ENCODE results near the gene ANXA5.
"Not testable (repeated sequence)": the region's sequence is repeated elsewhere in the genome, so short reads cannot be mapped to it uniquely, and the experiment has no call there.

DNA sequence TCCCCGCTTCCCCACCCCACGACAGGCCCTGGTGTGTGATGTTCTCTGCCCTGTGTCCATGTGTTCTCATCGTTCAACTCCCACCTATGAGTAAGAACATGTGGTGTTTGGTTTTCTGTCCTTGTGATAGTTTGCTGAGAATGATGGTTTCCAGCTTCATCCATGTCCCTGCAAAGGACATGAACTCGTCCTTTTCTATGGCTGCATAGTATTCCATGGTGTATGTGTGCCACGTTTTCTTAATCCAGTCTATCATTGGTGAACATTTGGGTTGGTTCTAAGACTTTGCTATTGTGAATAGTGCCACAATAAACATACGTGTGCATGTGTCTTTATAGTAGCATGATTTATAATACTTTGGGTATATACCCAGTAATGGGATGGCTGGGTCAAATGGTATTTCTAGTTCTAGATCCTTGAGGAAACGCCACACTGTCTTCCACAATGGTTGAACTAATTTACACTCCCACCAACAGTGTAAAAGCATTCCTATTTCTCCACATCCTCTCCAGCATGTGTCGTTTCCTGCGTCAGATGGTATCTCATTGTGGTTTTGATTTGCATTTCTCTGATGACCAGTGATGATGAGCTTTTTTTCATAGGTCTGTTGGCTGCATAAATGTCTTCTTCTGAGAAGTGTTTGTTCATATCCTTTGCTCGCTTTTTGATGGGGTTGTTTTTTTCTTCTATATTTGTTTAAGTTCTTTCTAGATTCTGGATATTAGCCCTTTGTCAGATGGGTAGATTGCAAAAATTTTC, 36.4 kb downstream of the ANXA5 start:
- not testable (repeated sequence) for TF ChIP-seq CTCF (conservative IDR thresholded peaks at IDR 0.05; ENCODE audit: low read depth in 2 of 2); ZNF114 (CRISPR knock-in tag; IDR thresholded peaks at IDR 0.05); REST (IDR thresholded peaks at IDR 0.05; ENCODE audit: unreplicated experiment); EZH2phosphoT487 (IDR thresholded peaks at IDR 0.05; ENCODE audit: unreplicated experiment); JUNB (IDR thresholded peaks at IDR 0.05; ENCODE audit: unreplicated experiment); POLR2AphosphoS5 (IDR thresholded peaks at IDR 0.05; ENCODE audit: low read depth); EZH2 (IDR thresholded peaks at IDR 0.05; ENCODE audit: low read depth, unreplicated experiment); NANOG (IDR thresholded peaks at IDR 0.05; ENCODE audit: borderline replicate concordance); ZNF331 (CRISPR knock-in tag; IDR thresholded peaks at IDR 0.05; ENCODE audit: low read depth)
